GM19463 (cell line): ENCODE data around the gene ANKMY1.

Source experiments
- ATAC-seq: cut with Tn5 transposase; IDR thresholded peaks from one replicate; pipeline ENCODE4 v1.9.1; 2021; ENCODE audit warnings: mild to moderate bottlenecking, moderate library complexity; ENCODE audit not compliant: unreplicated experiment

The ANKMY1 gene

GRCh38 chr2:240595381-240596079 is 37.7 kb upstream of the ANKMY1 start:
- no peak for ATAC-seq

GRCh38 chr2:240594511-240595380 is 37.0 kb upstream of the ANKMY1 start:
- no peak for ATAC-seq

- no peak for ATAC-seq
Measured at GRCh38 chr2:240593703-240594451, 36.1 kb upstream of the ANKMY1 start.

- ATAC-seq, result no peak
Measured at GRCh38 chr2:240593026-240593702, 35.4 kb upstream of the ANKMY1 start.

GRCh38 chr2:240591784-240592183 is 34.0 kb upstream of the ANKMY1 start:
- ATAC-seq, result no peak

GRCh38 chr2:240591226-240591625 is 33.4 kb upstream of the ANKMY1 start:
- no peak for ATAC-seq

- no peak for ATAC-seq
Measured at GRCh38 chr2:240590681-240591111, 32.9 kb upstream of the ANKMY1 start.

GRCh38 chr2:240589850-240590525 is 32.2 kb upstream of the ANKMY1 start:
- no peak for ATAC-seq

- ATAC-seq, result no peak
Measured at GRCh38 chr2:240589375-240589774, 31.6 kb upstream of the ANKMY1 start.

- ATAC-seq, result no peak
Measured at GRCh38 chr2:240588669-240589068, 30.9 kb upstream of the ANKMY1 start.

GRCh38 chr2:240588006-240588655 is 30.3 kb upstream of the ANKMY1 start:
- ATAC-seq, result no peak

GRCh38 chr2:240586919-240587800 is 29.4 kb upstream of the ANKMY1 start:
- peak; percentile 1 for ATAC-seq

GRCh38 chr2:240586198-240586918 is 28.6 kb upstream of the ANKMY1 start, which contains the start of gene CAPN10:
Gene CAPN10 (plus strand): TSS chr2:240586734. CDS start chr2:240586912, 178 bp downstream.
- ATAC-seq, result peak; percentile 57

- no peak for ATAC-seq
Measured at GRCh38 chr2:240585681-240586197, 28.0 kb upstream of the ANKMY1 start.

- ATAC-seq, result peak; percentile 20
Measured at GRCh38 chr2:240585101-240585500, 27.3 kb upstream of the ANKMY1 start.

GRCh38 chr2:240584486-240585031 is 26.8 kb upstream of the ANKMY1 start:
- peak; percentile 48 for ATAC-seq

- no peak for ATAC-seq
Measured at GRCh38 chr2:240583774-240584173, 26.0 kb upstream of the ANKMY1 start.
